GF-D8 (cell line): ENCODE results near the gene CFAP73.

Experiments used
- DNase-seq: peaks from one replicate; lab custom pipeline; 2025; lab: John Stamatoyannopoulos, UW

Gene CFAP73

DNA sequence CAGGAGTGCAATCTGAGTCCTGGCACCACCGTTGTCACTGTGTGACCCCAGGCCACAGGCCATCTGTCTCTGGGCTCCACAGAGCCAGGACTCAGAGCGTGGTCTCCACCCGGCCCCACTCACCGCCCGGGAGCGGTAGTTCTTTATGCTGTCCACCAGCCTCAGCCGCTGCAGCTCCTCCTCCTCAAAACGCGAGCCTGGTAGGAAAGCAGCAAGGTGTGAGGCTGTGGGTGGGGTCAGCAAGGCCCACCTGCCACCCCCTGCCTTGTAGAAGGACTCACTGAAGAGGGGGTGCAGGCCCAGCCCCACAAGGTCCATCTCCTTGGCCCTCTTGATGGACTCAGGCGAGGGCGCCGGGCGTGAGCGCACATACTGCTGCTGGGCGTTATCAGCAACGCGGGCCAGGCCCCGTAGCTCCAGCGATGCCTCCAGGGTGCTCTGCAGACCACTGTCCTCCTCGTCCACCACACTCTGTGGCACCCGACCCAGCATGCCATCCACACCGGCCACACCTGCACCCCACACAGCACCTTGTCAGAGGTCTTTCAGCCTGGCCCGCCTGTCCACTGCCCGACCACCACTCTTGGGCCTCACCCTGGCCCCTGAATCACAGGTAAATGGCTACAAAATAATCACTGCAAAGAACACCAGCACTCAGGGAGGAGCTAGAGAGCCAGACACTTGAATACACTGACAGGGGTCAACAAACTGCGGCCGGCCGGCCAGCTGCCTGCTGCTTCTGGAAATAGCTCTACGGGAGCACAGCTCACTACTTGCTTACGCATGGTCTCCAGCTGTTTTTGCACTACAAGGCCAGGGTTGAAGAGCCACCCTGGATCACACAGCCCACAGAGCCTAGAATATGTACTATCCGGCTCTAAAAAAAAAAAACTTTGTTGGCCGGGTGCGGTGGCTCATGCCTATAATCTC is 16.3 kb downstream of the CFAP73 start:
- no peak for DNase-seq

DNA sequence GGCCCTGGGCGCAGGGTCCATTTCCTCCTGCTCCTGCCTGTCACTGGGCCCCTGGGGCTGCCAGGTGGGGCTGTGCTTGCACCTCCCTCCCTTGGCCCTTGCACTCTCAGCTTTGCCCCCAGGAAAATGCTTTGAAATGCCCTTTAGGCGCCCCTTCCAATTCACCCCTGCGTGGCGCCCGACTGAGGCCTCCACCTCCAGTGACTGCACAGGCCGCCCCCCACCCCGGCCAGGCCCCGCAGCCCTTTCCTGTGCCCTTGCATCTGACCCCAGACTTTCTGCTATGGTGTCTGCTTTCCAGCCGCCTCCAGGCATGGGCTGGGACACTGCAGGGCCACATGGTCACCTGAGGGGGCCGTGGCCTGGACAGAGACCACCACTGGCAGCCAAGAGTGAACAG is 18.3 kb downstream of the CFAP73 start:
- DNase-seq, result no peak

- DNase-seq, result no peak
Observed at GRCh38 chr12:113169697-113170096, 20.2 kb downstream of the CFAP73 start.

- DNase-seq, result no peak
Observed at GRCh38 chr12:113170457-113170856, 20.9 kb downstream of the CFAP73 start.

DNA sequence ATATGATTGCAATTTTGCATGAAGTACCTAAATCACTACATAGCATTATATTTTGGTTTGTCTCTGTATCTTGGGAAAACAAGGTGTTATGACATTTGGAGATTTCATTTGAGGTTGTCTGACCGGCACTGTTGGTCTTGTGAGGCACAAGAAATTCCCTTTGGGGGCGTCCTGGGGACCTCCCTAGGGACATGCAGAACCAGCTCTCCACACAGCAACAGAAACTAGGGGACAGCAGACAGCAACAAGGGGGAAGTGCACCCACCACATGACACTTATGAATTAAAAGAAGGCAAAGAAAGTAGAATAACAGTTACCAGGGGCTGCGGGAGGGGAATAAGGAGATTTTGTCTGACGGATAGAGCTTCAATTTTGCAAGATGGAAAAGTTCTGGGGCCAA is 21.4 kb downstream of the CFAP73 start:
- DNase-seq, result no peak

DNA sequence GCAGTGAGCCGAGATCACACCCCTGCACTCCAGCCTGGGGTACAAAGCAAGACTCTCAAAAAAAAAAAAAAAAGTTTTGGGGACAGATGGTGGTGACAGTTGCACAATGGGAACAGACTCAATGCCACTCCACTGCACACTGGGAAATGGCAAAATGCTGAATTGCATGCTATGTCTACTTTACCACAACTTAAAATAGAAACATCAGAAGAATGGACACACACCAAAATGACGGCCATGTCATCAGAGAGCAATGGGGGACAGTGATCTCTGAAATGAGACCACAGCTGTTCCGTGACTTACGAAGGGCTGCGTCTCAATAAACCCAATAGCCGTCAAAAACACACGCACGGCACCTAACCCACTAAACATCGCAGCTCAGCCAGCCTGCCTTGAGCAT is 22.0 kb downstream of the CFAP73 start:
- no peak for DNase-seq

DNA sequence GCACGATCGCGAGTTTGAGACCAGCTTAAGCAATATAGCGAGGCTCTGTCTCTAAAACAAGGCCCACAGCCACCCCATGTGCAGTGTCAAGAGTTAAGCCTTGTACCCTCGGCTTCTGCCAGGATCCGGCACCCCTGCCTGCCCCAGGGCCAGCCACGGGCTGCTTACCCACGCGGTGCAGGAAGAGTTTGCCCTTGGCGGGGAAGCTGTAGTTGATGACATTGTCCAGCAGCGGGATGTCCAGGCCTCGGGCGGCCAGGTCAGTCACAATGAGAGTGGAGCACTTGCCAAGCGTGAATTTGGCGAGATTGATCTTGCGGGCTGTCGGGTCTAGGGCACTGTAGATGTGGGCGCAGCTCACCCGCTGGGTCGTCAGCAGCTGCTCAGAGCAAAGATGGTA is 22.7 kb downstream of the CFAP73 start:
- no peak for DNase-seq

- no peak for DNase-seq
Observed at GRCh38 chr12:113173081-113173698, 23.7 kb downstream of the CFAP73 start.

GRCh38 chr12:113174461-113175384 is 25.2 kb downstream of the CFAP73 start:
- DNase-seq, result no peak

DNA sequence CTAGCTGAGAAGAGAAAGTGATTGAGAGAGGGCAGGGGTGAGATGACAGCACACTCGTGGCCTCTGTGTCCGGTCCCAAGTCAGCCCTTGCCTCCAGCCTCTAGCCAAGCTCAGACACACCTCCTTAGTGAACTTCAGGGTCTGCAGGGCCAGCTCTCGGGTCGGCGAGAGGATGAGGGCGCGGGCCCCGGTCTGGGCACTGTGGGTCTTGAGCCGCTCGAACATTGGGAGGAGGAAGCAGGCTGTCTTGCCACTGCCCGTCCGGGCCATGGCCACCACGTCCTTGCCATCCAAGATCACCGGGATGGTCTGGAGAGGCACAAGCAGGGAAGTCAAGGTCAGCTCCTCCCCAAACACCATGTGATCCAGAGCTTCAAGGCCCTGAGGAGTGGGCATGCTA is 29.5 kb downstream of the CFAP73 start:
- DNase-seq, result no peak

DNA sequence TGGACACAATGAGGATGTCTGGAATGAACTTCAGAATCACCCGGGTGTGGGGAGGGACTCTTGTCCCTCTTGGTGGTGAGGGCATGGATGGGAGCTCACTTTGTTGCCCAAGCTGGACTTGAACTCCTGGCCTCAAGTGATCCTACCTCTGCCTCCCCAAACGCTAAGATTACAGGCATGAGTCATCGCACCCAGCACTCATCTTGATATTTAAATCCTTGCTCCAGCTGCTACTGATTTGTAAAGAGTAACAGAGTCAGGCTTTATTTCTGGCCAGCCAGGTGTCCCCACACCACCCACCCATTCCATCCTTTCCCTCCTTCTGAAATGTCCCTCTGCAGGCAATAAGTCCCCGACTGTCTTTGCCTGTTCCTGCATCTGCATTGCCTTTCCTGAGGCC is 30.8 kb downstream of the CFAP73 start:
- DNase-seq, result no peak

GRCh38 chr12:113181975-113182374 is 32.5 kb downstream of the CFAP73 start:
- DNase-seq, result no peak

DNA sequence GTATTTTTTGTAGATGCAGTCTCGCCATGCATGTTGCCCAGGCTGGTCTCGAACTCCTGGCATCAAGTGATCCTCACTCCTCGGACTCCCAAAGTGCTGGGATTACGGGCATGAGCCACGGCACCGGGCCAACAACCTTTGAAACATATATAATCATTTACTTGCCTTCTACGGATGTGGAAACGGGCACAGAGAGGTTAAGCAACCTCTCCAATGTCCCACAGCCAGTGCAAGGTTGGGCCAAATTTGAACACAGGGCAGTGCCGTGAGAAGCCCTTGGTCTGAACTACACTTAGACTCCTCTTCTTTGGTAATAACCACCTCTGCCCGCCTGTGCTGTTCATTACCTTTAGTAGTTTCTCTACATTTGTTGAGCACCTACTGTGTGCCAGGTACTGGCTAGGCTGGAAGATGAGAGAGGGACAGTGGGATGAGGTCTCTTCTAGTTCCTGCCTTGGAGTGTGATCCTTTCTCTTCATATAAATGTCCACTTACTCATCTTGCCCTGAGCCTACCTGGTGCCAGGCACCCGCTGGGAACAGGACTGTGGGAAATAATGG is 33.6 kb downstream of the CFAP73 start:
- DNase-seq, result no peak

DNA sequence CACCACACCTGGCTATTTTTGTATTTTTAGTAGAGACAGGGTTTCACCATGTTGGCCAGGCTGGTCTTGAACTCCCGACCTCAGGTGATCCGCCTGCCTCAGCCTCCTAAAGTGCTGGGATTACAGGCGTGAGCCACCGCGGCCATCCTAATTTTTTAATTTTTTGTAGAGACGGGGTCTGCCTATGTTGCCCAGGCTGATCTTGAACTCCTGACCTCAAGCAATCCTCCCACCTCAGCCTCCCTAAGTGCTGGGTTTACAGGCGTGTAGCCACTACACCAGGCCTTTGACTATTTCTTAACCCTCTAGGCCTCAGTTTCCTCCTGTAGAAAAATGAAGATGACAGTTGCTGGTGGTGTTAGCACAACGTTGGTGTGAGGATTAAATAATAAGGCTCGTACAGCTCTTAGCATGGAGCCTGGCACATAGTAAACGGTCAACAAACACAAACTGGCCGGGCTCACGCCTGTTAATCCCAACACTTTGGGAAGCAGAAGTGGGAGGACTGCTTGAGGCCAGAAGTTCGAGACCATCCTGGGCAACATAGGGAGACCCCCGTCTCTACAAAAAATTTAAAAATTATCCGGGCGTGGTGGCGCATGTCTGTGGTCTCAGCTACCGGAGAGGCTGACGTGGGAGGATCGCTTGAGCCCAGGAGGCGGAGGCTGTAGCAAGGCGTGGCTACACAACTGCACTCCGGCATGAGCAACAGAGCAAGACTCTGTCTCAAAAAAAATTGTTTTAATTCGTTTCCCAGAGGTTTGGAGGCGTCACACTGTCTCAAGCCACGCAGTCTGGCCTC is 34.8 kb downstream of the CFAP73 start:
- DNase-seq, result no peak

- DNase-seq, result peak; percentile 70
Observed at GRCh38 chr12:113184900-113185179, 35.3 kb downstream of the CFAP73 start.

GRCh38 chr12:113185180-113186032 is 35.9 kb downstream of the CFAP73 start, which contains the start of the genes DDX54 and RITA1:
Gene DDX54, minus strand, starts transcription at chr12:113185478. Its CDS starts 27 bp downstream, at chr12:113185451.
Gene RITA1, plus strand, starts transcription at chr12:113185721. Its CDS starts 1,026 bp downstream, at chr12:113186747.
- DNase-seq, result peak; percentile 49

GRCh38 chr12:113186033-113186365 is 36.5 kb downstream of the CFAP73 start:
- no peak for DNase-seq

- DNase-seq, result no peak
Observed at GRCh38 chr12:113186666-113187325, 37.3 kb downstream of the CFAP73 start.

DNA sequence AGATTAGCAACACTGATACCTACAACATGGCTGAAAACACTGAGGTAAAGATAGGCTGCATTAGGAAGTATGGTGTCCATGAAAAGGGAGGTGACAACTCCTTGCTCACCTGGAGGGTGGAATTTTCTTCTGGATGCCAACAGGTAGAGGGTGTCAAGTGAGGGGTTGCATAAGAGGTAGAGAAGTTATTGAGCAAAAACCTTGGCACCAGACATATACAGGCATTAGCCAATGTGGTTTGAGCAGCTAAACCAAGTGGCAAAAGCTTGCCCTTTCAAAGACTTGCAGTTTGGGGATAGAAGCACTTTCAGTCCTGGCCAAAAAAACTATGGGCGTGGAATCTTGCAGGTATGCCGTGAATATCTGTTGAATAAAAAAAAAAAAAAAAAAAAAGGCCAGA is 39.8 kb downstream of the CFAP73 start:
- no peak for DNase-seq

DNA sequence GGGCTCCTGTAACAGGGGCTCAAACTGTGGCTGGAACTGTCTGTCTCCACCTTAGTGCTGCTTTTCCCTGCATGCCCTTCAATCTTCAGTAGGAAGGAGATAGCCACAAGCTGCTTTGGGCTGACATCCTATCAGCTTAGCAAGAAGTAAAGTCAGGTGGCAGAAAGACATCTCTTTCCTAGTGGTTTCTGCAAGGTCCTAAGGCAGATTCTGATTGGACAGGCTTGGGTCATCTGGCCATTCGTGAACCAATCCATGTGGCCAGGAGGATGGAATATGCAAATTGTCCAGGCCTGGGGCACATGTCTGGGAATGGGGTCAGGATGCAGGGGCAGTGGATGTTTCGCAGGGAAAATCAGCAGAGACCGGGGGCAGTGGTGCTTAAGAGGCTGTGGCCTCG is 41.2 kb downstream of the CFAP73 start:
- DNase-seq, result no peak
